Liver (tissue), 9 donors: ENCODE measurements around the gene DST. TPM values are rescaled to one million over a fixed set of nuclear protein-coding genes. Genes with fewer than 3 reads are reported as not detected.

ENCODE experiments used
- DNase-seq: peaks from one replicate; pipeline ENCODE4 v3.0.0-alpha.2; 2017; ENCODE audit warnings: low spot score
- H3K27ac ChIP-seq, 2 donors: one replicate each; pipeline ENCODE4 v1.7.0; 2013; ENCODE audit warnings: inconsistent platforms in 2 of 2, low read length in 2 of 2, control low read depth in 1 of 2, low read depth in 1 of 2, mild to moderate bottlenecking in 1 of 2
- H3K27me3 ChIP-seq, 4 donors: one replicate each; pipeline versions ENCODE4 v1.6.1 to v1.7.0; 2013; ENCODE audit warnings: low read length in 3 of 4, inconsistent platforms in 1 of 4, mild to moderate bottlenecking in 1 of 4, moderate library complexity in 1 of 4; ENCODE audit not compliant: control insufficient read depth in 4 of 4, insufficient read depth in 4 of 4
- H3K36me3 ChIP-seq, 4 donors: one replicate each; pipeline versions ENCODE4 v1.6.1 to v1.7.0; 2013; ENCODE audit warnings: low read length in 3 of 4, mild to moderate bottlenecking in 3 of 4, low read depth in 1 of 4, moderate library complexity in 1 of 4; ENCODE audit not compliant: control insufficient read depth in 4 of 4, insufficient read depth in 3 of 4
- H3K4me1 ChIP-seq, 4 donors: one replicate each; pipeline versions ENCODE4 v1.6.1 to v1.7.0; 2013; ENCODE audit warnings: low read length in 3 of 4, mild to moderate bottlenecking in 3 of 4, moderate library complexity in 1 of 4; ENCODE audit not compliant: control insufficient read depth in 4 of 4, insufficient read depth in 4 of 4
- H3K4me3 ChIP-seq, 3 donors: one replicate each; pipeline versions ENCODE4 v1.6.1 to v1.7.0; 2013; ENCODE audit warnings: low read length in 3 of 3, control low read depth in 1 of 3, low read depth in 1 of 3, mild to moderate bottlenecking in 1 of 3
- H3K9ac ChIP-seq, 2 donors: one replicate each; pipeline ENCODE4 v1.7.0; 2013; ENCODE audit warnings: low read length in 2 of 2, mild to moderate bottlenecking in 2 of 2, moderate library complexity in 2 of 2, control low read depth in 1 of 2, low read depth in 1 of 2
- H3K9me3 ChIP-seq, 4 donors: one replicate each; pipeline versions ENCODE4 v1.6.1 to v1.7.0; 2013; ENCODE audit warnings: low read length in 3 of 4; ENCODE audit not compliant: control insufficient read depth in 4 of 4
- CTCF ChIP-seq: fragments of 150-350 bp; IDR thresholded peaks from 2 replicates; pipeline ENCODE4 v1.5.1; 2017; ENCODE audit warnings: improper control_type of control experiment, low read depth, low read length; ENCODE audit not compliant: missing input control
- EGR1 ChIP-seq, 2 donors: IDR thresholded peaks; 2 replicates each; pipeline ENCODE4 v1.6.1; 2016 to 2018; ENCODE audit warnings: antibody characterized with exemption in 2 of 2, low read depth in 2 of 2
- FOXA1 ChIP-seq: IDR thresholded peaks from 2 replicates; pipeline ENCODE4 v1.6.1; 2016; ENCODE audit warnings: antibody characterized with exemption
- FOXA2 ChIP-seq: IDR thresholded peaks from 2 replicates; pipeline ENCODE4 v1.6.1; 2016; ENCODE audit warnings: antibody characterized with exemption
- GABPA ChIP-seq, 2 donors: IDR thresholded peaks in 1 of 2; conservative IDR thresholded peaks in 1 of 2; 2 replicates each; pipeline ENCODE4 v1.6.1; 2016; ENCODE audit warnings: antibody characterized with exemption in 2 of 2, mild to moderate bottlenecking in 1 of 2, moderate library complexity in 1 of 2
- HNF4A ChIP-seq, 2 donors: conservative IDR thresholded peaks; 2 replicates each; pipeline ENCODE4 v1.6.1; 2016; ENCODE audit warnings: antibody characterized with exemption in 2 of 2, mild to moderate bottlenecking in 2 of 2
- HNF4G ChIP-seq: IDR thresholded peaks from 2 replicates; pipeline ENCODE4 v1.6.1; 2016; ENCODE audit warnings: antibody characterized with exemption
- JUND ChIP-seq, 2 donors: IDR thresholded peaks; 2 replicates each; pipeline ENCODE4 v1.6.1; 2016; ENCODE audit warnings: antibody characterized with exemption in 2 of 2
- NR2F2 ChIP-seq: IDR thresholded peaks from 2 replicates; pipeline ENCODE4 v1.6.1; 2016; ENCODE audit warnings: antibody characterized with exemption
- RAD21 ChIP-seq, 2 donors: IDR thresholded peaks; 2 replicates each; pipeline ENCODE4 v1.6.1; 2016; ENCODE audit warnings: antibody characterized with exemption in 2 of 2, mild to moderate bottlenecking in 2 of 2
- REST ChIP-seq: IDR thresholded peaks from 2 replicates; pipeline ENCODE4 v1.6.1; 2016; ENCODE audit warnings: antibody characterized with exemption, mild to moderate bottlenecking
- RXRA ChIP-seq, 2 donors: IDR thresholded peaks; 2 replicates each; pipeline ENCODE4 v1.6.1; 2017 to 2018; ENCODE audit warnings: antibody characterized with exemption in 2 of 2, mild to moderate bottlenecking in 1 of 2
- SP1 ChIP-seq: IDR thresholded peaks from 2 replicates; pipeline ENCODE4 v1.6.1; 2018; ENCODE audit warnings: antibody characterized with exemption, mild to moderate bottlenecking
- TAF1 ChIP-seq: conservative IDR thresholded peaks from 2 replicates; pipeline ENCODE4 v1.6.1; 2016; ENCODE audit warnings: antibody characterized with exemption, mild to moderate bottlenecking
- YY1 ChIP-seq: IDR thresholded peaks from 2 replicates; pipeline ENCODE4 v1.6.1; 2016; ENCODE audit warnings: antibody characterized with exemption, mild to moderate bottlenecking
- WGBS: extraction: QIAGEN DNeasy Blood & Tissue Kit; methylation state at CpG from one replicate; pipeline ENCODE4 v1.1.7; 2013; 5-methylcytosine and 5-hydroxymethylcytosine counted together
- polyA plus RNA-seq, 2 donors: library from polyadenylated mRNA; stranded (reverse) in 1 of 2; unstranded in 1 of 2; fragments of 200-250 nt in 1 of 2; fragments of >200 nt in 1 of 2; fragmentation: Nextera tagmentation in 1 of 2; extraction: Ambion mirVana in 1 of 2; gene quantifications; one replicate each; pipeline versions ENCODE4 v1.2.1 to v1.2.3, GENCODE V29; 2013 to 2015
- total RNA-seq, 2 donors: library from RNA; depleted of rRNA; stranded (reverse); fragments of >200 nt; gene quantifications; one replicate each; pipeline ENCODE4 v1.2.3, GENCODE V29; 2014
- TF ChIP-seq, protein P1 (sequence below): IDR thresholded peaks from 2 replicates; pipeline ENCODE4 v1.6.1; 2016; ENCODE audit warnings: antibody characterized with exemption
- TF ChIP-seq, protein P2 (sequence below): IDR thresholded peaks from 2 replicates; pipeline ENCODE4 v1.6.1; 2016; ENCODE audit warnings: antibody characterized with exemption
- TF ChIP-seq, protein P3 (sequence below): IDR thresholded peaks from 2 replicates; pipeline ENCODE4 v1.6.1; 2016; ENCODE audit warnings: antibody characterized with exemption
- donor health status: healthy.
- donor health status: healthy.
- donor health status: healthy.
- donor health status: healthy.
- donor health status: healthy.

DST gene
- total and polyA plus RNA-seq, 4 donors = 30.5 to 234 (median 86.7) TPM

GRCh38 chr6:56518995-56519767 lies 123.5 kb downstream of the DST start:
- H3K27ac ChIP-seq = peak overlapping the region in 1 of 2 donors; percentile 0
- DNase-seq = no peak
- peaks cover 0 to 16% (median 7%) of the 10 kb centered on the region in 4 donors for H3K36me3 ChIP-seq

More at GRCh38 chr6:56518995-56519767, 123.5 kb downstream of the DST start:
- H3K4me1 ChIP-seq = peaks cover 9 to 44% (median 40%) of the 10 kb centered on the region in 4 donors
- 50% methylated on average over 5 of the region's 5 CpGs for WGBS
- TF ChIP-seq, protein P1, sequence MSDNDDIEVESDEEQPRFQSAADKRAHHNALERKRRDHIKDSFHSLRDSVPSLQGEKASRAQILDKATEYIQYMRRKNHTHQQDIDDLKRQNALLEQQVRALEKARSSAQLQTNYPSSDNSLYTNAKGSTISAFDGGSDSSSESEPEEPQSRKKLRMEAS = no peak
- TF ChIP-seq REST (peak; percentile 12), RAD21 (IDR thresholded peaks at IDR 0.05) (peak in 1 of 2 donors; percentile 14), GABPA (IDR thresholded peaks at IDR 0.05 in 1 of 2, conservative IDR thresholded peaks at IDR 0.05 in 1 of 2) (no peak), FOXA2 (no peak), YY1 (no peak), RXRA (IDR thresholded peaks at IDR 0.05) (peak in 1 of 2 donors; percentile 12), NR2F2 (no peak), TAF1 (no peak), SP1 (peak; percentile 42), EGR1 (IDR thresholded peaks at IDR 0.05; ENCODE audit: low read depth in 2 of 2) (no peak), FOXA1 (no peak), JUND (IDR thresholded peaks at IDR 0.05) (no peak), CTCF (no peak), HNF4G (peak; percentile 31), HNF4A (conservative IDR thresholded peaks at IDR 0.05) (peak; percentile 72 to 76)
- TF ChIP-seq, protein P2, sequence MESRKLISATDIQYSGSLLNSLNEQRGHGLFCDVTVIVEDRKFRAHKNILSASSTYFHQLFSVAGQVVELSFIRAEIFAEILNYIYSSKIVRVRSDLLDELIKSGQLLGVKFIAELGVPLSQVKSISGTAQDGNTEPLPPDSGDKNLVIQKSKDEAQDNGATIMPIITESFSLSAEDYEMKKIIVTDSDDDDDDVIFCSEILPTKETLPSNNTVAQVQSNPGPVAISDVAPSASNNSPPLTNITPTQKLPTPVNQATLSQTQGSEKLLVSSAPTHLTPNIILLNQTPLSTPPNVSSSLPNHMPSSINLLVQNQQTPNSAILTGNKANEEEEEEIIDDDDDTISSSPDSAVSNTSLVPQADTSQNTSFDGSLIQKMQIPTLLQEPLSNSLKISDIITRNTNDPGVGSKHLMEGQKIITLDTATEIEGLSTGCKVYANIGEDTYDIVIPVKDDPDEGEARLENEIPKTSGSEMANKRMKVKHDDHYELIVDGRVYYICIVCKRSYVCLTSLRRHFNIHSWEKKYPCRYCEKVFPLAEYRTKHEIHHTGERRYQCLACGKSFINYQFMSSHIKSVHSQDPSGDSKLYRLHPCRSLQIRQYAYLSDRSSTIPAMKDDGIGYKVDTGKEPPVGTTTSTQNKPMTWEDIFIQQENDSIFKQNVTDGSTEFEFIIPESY = no peak
- TF ChIP-seq, protein P3, sequence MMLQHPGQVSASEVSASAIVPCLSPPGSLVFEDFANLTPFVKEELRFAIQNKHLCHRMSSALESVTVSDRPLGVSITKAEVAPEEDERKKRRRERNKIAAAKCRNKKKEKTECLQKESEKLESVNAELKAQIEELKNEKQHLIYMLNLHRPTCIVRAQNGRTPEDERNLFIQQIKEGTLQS = no peak
- H3K27me3 ChIP-seq = no peaks in the 10 kb centered on the region
- no peaks in the 10 kb centered on the region for H3K9me3 ChIP-seq
- H3K9ac ChIP-seq = peak overlapping the region in 1 of 2 donors; percentile 5
- H3K4me3 ChIP-seq = no peak overlapping the region
